Adrenal gland (tissue), 12 donors: ENCODE measurements around the gene DENND5A. TPM values are rescaled to one million over a fixed set of nuclear protein-coding genes. Genes with fewer than 3 reads are reported as not detected.

Experiments
- DNase-seq, 7 donors: peaks; one replicate each; pipeline ENCODE4 v3.0.0-alpha.2; 2019 to 2020
- H3K27ac ChIP-seq, 5 donors: fragments of 200-600 bp; sonication (generic) in 4 of 5; 1 replicate in 3 of 5; 2 replicates in 2 of 5; pipeline versions ENCODE4 v1.5.1 to v1.8.0; 2016 to 2020; ENCODE audit warnings: mild to moderate bottlenecking in 1 of 5
- H3K27me3 ChIP-seq: fragments of 200-600 bp; 2 replicates; pipeline ENCODE4 v1.8.0; 2021
- H3K36me3 ChIP-seq, 2 donors: fragments of 200-600 bp; replicated peaks in 1 of 2; 1 replicate in 1 of 2; 2 replicates in 1 of 2; pipeline versions ENCODE4 v1.5.1 to v1.8.0; 2018 to 2022
- H3K4me1 ChIP-seq, 2 donors: fragments of 200-600 bp; replicated peaks in 1 of 2; 1 replicate in 1 of 2; 2 replicates in 1 of 2; pipeline versions ENCODE4 v1.5.1 to v1.8.0; 2018 to 2021
- H3K4me3 ChIP-seq, 4 donors: fragments of 200-600 bp; sonication (generic) in 3 of 4; one replicate each; pipeline ENCODE4 v1.5.1; 2016 to 2018
- H3K9me3 ChIP-seq, 3 donors: fragments of 200-600 bp; sonication (generic) in 1 of 3; replicated peaks in 1 of 3; 1 replicate in 2 of 3; 2 replicates in 1 of 3; pipeline versions ENCODE4 v1.5.1 to v1.8.0; 2016 to 2021
- POLR2A ChIP-seq, 2 donors: fragments of 450-650 bp; IDR thresholded peaks; one replicate each; pipeline ENCODE4 v1.6.1; 2017; ENCODE audit warnings: antibody characterized with exemption in 2 of 2, mild to moderate bottlenecking in 2 of 2, moderate library complexity in 1 of 2
- WGBS, 4 donors: extraction: QIAGEN DNeasy Blood & Tissue Kit in 2 of 4; methylation state at CpG; one replicate each; pipeline versions ENCODE4 v1.1.5 to v1.1.7; 2013 to 2017; 5-methylcytosine and 5-hydroxymethylcytosine counted together
- intact Hi-C, 2 donors: fragments of 100-400 bp; cut with DNase I; formaldehyde crosslinking; loops; one replicate each; pipeline versions ENCODE4 v1.14.1 to v1.15.0; 2022 to 2023
- polyA plus RNA-seq, 3 donors: library from polyadenylated mRNA; stranded (reverse); fragments of 200-250 nt in 2 of 3; fragments of 350-450 nt in 1 of 3; fragmentation: Illumina TruSeq in 1 of 3; extraction: RNeasy Lipid Tissue Mini Kit (QIAGEN cat#74804) in 1 of 3; gene quantifications; one replicate each; pipeline ENCODE4 v1.2.3, GENCODE V29; 2013 to 2014
- total RNA-seq, 9 donors: library from RNA; depleted of rRNA in 4 of 9; stranded (reverse); fragments of >200 nt in 4 of 9; fragments of 120-200 nt in 1 of 9; fragmentation: NEBNext Ultra II Directional in 1 of 9; extraction: Animal tissue kit (Norgen Biotek cat#: 25700) in 1 of 9; gene quantifications; one replicate each; pipeline versions ENCODE4 v1.1.0 to v1.2.4, GENCODE V29; 2013 to 2023
- TF ChIP-seq, protein P1 (sequence below), 6 experiments: fragments of 450-650 bp in 4 of 6; fragments of 200-600 bp in 2 of 6; sonication (generic) in 1 of 6; IDR thresholded peaks; 1 replicate in 5 of 6; 2 replicates in 1 of 6; pipeline versions ENCODE4 v1.5.1 to v1.8.0; 2016 to 2021; ENCODE audit warnings: antibody characterized with exemption in 6 of 6, mild to moderate bottlenecking in 2 of 6, moderate library complexity in 1 of 6
- donor health status: healthy with polysubstance abuse.
- donor health status: Bipolar disorder and iron deficiency.
- donor health status: DM: yes; HTN: yes; CAD: no.
- donor health status: DM: no; HTN: no; CAD: no.
- donor health status: DM: no; HTN: no; CAD: no.
- donor health status: DM: yes; HTN: yes; CAD: no.

The DENND5A gene
- total and polyA plus RNA-seq, 12 donors, result 26.8 to 75.4 (median 62.8) TPM

DNA sequence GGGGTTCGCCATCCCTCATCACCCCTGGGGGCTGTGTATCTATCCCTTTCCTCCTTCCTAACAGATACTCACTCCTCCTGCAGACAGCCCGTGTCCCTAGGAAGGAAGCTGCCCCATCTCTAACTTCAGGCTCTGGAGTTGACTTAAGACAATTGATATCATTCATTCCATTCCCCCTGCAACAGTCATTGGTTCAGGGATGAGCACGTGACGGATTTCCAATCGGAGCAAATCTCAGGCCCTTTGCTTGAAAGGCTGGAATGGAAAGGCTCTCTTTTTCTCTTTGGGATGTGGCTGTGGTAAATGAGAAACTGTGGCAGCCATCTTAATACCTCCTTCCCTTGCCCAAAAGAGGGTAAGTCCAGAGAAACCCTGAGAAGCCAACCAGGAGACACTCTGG lies 168.7 kb downstream of the DENND5A start:
- H3K9me3 ChIP-seq, result no peaks in the 10 kb centered on the region
- H3K27me3 ChIP-seq, result no peaks in the 10 kb centered on the region
- no peaks in the 10 kb centered on the region for H3K36me3 ChIP-seq
- 87 to 97% (median 93%) methylated on average over 5 of the region's 5 CpGs for WGBS, 4 donors
- no peaks in the 10 kb centered on the region for H3K4me1 ChIP-seq
- no peak overlapping the region for H3K27ac ChIP-seq
- TF ChIP-seq, protein P1, sequence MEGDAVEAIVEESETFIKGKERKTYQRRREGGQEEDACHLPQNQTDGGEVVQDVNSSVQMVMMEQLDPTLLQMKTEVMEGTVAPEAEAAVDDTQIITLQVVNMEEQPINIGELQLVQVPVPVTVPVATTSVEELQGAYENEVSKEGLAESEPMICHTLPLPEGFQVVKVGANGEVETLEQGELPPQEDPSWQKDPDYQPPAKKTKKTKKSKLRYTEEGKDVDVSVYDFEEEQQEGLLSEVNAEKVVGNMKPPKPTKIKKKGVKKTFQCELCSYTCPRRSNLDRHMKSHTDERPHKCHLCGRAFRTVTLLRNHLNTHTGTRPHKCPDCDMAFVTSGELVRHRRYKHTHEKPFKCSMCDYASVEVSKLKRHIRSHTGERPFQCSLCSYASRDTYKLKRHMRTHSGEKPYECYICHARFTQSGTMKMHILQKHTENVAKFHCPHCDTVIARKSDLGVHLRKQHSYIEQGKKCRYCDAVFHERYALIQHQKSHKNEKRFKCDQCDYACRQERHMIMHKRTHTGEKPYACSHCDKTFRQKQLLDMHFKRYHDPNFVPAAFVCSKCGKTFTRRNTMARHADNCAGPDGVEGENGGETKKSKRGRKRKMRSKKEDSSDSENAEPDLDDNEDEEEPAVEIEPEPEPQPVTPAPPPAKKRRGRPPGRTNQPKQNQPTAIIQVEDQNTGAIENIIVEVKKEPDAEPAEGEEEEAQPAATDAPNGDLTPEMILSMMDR (IDR thresholded peaks at IDR 0.05), result no peak
- TF ChIP-seq POLR2A (IDR thresholded peaks at IDR 0.05), result no peak
- intact Hi-C loops, result no loop called here
- no peak for DNase-seq
- H3K4me3 ChIP-seq, result no peak overlapping the region

DNA sequence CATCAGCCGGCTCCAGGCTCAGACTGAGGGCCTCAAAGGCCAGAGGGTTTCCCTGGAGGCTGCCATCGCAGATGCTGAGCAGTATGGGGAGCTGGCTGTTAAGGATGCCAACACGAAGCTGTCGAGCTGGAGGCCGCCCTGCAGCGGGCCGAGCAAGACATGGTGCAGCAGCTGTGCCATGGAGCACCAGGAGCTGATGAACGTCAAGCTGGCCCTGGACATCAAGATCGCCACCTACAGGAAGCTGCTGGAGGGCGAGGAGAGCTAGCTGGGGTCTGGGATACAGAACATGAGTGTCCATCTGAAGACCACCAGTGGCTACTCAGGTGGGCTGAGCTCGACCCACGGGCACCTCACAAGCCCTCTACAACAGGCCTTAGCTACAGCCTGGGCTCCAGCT lies 169.7 kb downstream of the DENND5A start:
- intact Hi-C loops, result no loop called here
- Histone ChIP-seq H3K27me3 (no peaks in the 10 kb centered on the region), H3K27ac (no peak overlapping the region), H3K4me3 (no peak overlapping the region), H3K36me3 (no peaks in the 10 kb centered on the region), H3K4me1 (peaks cover 0 to 5% of the 10 kb centered on the region in 2 donors), H3K9me3 (no peaks in the 10 kb centered on the region)
- 79 to 97% (median 88%) methylated on average over 7 to 12 of the region's 12 CpGs for WGBS, 4 donors
- peak in 2 of 7 donors; percentile 30 to 37 for DNase-seq
- TF ChIP-seq, protein P1 (IDR thresholded peaks at IDR 0.05), result peak in 3 of 6 experiments; percentile 19 to 31 (median 22)
- TF ChIP-seq POLR2A (IDR thresholded peaks at IDR 0.05), result no peak

DNA sequence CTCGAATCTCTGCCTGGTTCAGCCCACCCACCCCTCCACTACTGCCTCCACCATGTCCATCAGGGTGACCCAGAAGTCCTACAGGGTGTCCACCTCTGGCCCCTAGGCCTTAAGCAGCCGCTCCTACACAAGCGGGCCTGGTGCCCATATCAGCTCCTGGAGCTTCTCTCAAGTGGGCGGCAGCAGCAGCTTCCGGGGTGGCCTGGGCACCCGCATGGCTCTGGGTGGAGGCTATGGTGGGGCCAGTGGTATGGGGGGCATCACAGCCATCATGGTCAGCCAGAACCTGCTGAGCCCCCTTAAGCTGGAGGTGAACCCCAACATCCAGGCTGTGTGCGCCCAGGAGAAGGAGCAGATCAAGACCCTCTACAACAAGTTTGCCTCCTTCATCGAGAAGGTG lies 170.7 kb downstream of the DENND5A start:
- Histone ChIP-seq H3K4me3 (no peak overlapping the region), H3K27me3 (no peaks in the 10 kb centered on the region)
- intact Hi-C loops, result no loop called here

DNA sequence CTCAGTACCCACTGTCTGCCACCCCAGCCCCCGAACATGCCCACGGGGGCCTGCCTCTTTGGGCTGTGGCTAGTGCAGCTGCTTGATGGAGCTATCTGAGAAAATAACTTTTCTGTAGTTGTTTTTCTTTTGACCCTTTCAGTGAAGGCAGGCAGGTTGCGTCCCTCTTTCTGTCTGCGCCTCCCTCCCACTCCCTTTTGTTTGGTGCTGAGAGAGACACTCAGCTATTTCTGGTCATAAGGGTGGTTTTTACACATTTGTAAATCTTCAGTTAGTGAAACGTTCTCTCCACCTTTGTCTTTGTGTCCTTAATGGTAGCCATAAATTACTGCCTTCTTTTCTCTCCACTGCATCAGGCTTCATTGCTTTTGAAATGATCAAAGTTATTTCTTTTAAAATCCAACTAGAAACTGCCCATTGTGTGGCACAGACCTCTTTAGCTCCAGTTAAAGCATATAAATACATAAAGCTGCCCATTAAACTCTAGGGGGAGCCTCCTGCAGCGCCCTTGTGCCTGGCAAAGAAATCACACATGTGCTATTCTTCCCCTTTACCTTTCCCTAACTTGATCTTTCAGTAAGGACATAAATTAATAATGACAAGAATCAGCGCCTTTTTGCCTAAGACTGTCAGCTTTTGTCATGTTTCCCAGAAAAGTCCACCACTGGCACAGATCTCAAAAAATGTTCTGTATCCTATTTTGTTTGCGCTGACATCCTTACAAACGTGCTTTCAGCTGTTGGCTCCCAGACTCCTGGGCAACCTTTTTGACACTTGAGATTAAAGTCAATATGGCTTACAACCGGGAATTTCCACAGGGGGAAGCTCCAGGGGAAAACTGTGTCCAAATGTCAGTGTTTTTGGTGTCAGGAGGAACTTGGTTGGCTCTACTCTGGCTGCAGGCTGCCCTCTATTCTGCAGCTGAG lies 172.0 kb downstream of the DENND5A start:
- Histone ChIP-seq H3K4me1 (peaks cover 0 to 5% of the 10 kb centered on the region in 2 donors), H3K36me3 (no peaks in the 10 kb centered on the region), H3K9me3 (no peaks in the 10 kb centered on the region), H3K27ac (no peak overlapping the region), H3K27me3 (no peaks in the 10 kb centered on the region), H3K4me3 (no peak overlapping the region)
- no peak for DNase-seq
- intact Hi-C loops, result no loop called here
- 79 to 84% (median 80%) methylated on average over 10 of the region's 10 CpGs for WGBS, 4 donors
- TF ChIP-seq, protein P1 (IDR thresholded peaks at IDR 0.05), result peak in 2 of 6 experiments; percentile 5 to 13
- no peak for TF ChIP-seq POLR2A (IDR thresholded peaks at IDR 0.05)

More for the DNA sequence above, 170.7 kb downstream of the DENND5A start:
- Histone ChIP-seq H3K4me1 (peaks cover 0 to 5% of the 10 kb centered on the region in 2 donors), H3K9me3 (no peaks in the 10 kb centered on the region), H3K27ac (no peak overlapping the region), H3K36me3 (no peaks in the 10 kb centered on the region)
- WGBS, 4 donors, result 98 to 100% (median 99%) methylated on average over 7 to 8 of the region's 8 CpGs
- no peak for DNase-seq
- TF ChIP-seq, protein P1 (IDR thresholded peaks at IDR 0.05), result no peak
- TF ChIP-seq POLR2A (IDR thresholded peaks at IDR 0.05), result no peak
